Germinal center (tissue), 1 donor: ENCODE results near the gene MLLT1.

Experiments
- DNase-seq: peaks from one replicate; pipeline ENCODE4 v3.0.0; 2012; ENCODE audit warnings: mixed read lengths, low spot score

The MLLT1 gene

GRCh38 chr19:6209680-6210079 lies 70.1 kb downstream of the MLLT1 start:
- no peak for DNase-seq

DNA sequence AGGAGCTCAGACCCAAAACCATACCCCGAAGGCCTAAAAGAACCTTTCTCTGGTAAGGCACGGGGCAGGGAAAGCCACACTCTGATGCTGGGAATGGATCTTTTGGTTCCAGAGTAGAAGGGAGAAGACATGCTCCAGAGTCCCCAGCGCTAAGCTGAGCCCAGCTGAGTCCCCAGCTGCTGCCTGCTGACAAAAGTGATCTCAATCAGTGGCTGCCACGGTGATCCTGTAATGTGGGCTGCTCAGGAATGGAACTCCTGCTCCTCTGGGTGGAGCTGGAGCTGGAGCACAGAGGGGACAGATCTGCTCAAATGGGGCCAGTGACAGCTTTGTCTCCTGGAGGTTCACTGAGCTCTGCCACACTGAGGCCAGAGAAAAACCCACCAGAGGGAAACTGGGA lies 70.5 kb downstream of the MLLT1 start:
- no peak for DNase-seq

GRCh38 chr19:6204866-6205723 lies 74.7 kb downstream of the MLLT1 start:
- DNase-seq = no peak

GRCh38 chr19:6204212-6204611 lies 75.6 kb downstream of the MLLT1 start:
- DNase-seq = no peak

GRCh38 chr19:6199240-6199994 lies 80.4 kb downstream of the MLLT1 start:
- DNase-seq = peak; percentile 100

DNA sequence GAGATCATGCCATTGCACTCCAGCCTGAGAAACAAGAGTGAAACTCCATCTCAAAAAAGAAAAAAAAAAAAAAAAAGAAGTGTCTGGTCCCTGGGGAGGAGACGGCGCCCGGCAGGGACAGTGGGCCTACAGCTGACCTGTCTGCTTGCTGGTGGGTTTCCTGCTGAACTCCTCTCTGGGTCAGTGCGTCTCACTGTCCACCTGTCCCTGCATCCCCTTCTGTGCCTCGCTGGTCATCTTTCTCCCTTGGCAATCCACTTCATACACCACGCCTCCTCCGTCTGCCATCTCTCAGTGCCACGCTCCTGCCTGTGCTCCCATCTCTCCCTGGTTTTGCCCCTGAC lies 80.9 kb downstream of the MLLT1 start:
- DNase-seq = no peak

DNA sequence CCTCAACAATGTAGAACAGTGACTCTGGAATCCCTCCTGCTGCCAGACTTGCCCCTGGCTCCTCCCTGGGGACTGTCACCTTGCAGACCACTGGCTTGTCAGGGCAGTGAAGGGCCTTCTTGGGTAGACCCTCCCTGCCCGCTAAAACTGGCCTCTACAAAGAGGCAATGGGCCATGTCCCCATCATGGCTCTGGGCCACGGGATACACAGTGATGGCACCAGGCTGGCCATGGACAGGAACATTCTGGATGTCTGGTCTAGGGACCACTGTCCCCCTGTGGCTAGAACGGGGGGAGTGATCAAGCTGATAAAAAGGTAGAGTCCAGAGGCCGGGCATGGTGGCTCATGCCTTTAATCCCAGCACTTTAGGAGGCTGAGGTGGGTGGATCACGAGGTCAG lies 83.4 kb downstream of the MLLT1 start:
- DNase-seq = no peak

- no peak for DNase-seq
These were observed 91.0 kb downstream of the MLLT1 start for GRCh38 chr19:6188811-6189210.

- no peak for DNase-seq
These were observed 92.4 kb downstream of the MLLT1 start for GRCh38 chr19:6187374-6187773.

GRCh38 chr19:6185835-6186834 lies 93.6 kb downstream of the MLLT1 start:
- DNase-seq = no peak

GRCh38 chr19:6185093-6185834 lies 94.5 kb downstream of the MLLT1 start:
- DNase-seq = no peak

- DNase-seq = no peak
These were observed 98.7 kb downstream of the MLLT1 start for GRCh38 chr19:6181119-6181518.

- DNase-seq = no peak
These were observed 106.6 kb downstream of the MLLT1 start for GRCh38 chr19:6173190-6173589.

GRCh38 chr19:6172074-6172863 lies 107.5 kb downstream of the MLLT1 start:
- DNase-seq = no peak

GRCh38 chr19:6167115-6167514 lies 112.7 kb downstream of the MLLT1 start:
- no peak for DNase-seq

GRCh38 chr19:6164906-6165531 lies 114.8 kb downstream of the MLLT1 start:
- no peak for DNase-seq

- DNase-seq = peak; percentile 90
These were observed 118.4 kb downstream of the MLLT1 start for GRCh38 chr19:6161271-6161850.
